ENCODE measurements around the gene DNAJB7.
"Not testable (repeated sequence)": the region's sequence is repeated elsewhere in the genome, so short reads cannot be mapped to it uniquely, and the experiment has no call there.

DNAJB7 gene

DNA sequence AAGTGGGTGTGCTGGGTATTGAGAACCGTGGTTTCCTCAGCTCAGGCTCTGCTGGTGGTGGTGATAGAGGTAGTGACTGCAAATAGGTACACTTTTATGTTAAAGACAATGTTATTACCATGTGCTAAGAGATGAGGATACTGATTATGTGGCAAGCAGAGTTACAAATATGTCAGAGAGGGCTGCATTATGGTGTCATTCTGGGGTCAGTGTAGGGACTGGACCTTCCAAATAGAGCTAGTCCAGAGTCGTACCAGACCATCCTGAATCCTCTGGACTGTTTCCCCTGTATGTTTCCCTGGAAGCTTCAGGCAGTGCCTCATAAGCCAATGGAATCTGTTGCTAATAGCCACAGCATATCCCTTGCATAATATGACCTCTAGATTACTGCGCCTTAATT is at the start of gene DNAJB7:
Gene DNAJB7 (minus strand): TSS at position 101 of the 400 bp plus-strand sequence. CDS start 119 bp downstream, outside the sequence.
- in situ Hi-C loops (cut with HindIII; ENCODE audit: low sequenced_read_pairs): no loop called here

DNA sequence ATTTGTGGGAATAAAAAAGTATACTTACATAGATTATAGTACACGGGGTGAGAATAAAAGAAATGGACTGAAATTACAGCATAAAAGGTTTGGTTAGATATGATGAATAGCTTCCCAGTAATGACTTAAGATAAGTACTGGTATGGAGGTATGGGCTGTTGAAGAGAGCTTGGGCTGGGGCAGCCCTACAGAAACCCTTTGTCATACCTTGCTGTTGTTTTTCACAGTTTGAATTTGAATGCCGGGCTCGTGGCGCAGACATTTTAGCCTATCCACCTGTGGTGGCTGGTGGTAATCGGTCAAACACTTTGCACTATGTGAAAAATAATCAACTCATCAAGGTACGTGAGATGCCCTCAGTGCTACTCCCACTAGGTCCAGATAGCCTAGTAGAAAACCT is 47.0 kb upstream of the DNAJB7 start:
- in situ Hi-C loops (cut with HindIII; ENCODE audit: low sequenced_read_pairs): no loop called here

- in situ Hi-C loops (cut with HindIII; ENCODE audit: low sequenced_read_pairs): no loop called here
Observed at GRCh38 chr22:40904101-40904500, 42.2 kb upstream of the DNAJB7 start.

- in situ Hi-C loops (cut with HindIII; ENCODE audit: low sequenced_read_pairs): no loop called here
Observed at GRCh38 chr22:40898850-40899357, 37.0 kb upstream of the DNAJB7 start.

GRCh38 chr22:40894417-40894816 is 32.5 kb upstream of the DNAJB7 start:
- in situ Hi-C loops (cut with HindIII; ENCODE audit: low sequenced_read_pairs): loop anchor here (5.0 kb wide), 1 partner anchor 37 kb away; the partner anchor contains the start of genes ST13 and XPNPEP3

DNA sequence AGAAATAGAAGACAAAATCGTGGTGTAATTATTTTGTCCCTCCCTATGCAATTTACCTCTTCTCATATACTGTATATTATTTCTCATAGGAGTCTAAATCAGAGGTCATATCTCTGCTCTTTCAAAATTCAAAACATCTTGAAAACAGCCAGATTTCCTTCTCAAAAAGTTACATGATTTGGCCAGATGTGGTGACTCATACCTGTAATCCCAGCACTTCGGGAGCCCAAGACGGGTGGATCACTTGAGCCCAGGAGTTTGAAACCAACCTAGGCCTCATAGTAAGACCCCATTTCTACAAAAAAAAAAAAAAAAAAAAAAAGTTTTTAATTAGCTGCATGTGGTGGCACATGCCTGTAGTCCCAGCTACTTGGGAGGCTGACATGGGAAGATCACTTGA is 29.0 kb upstream of the DNAJB7 start:
- in situ Hi-C loops (cut with HindIII; ENCODE audit: low sequenced_read_pairs): loop anchor here (5.0 kb wide), 1 partner anchor 34 kb away; the partner anchor contains the start of genes ST13 and XPNPEP3

GRCh38 chr22:40889116-40889515 is 27.2 kb upstream of the DNAJB7 start:
- in situ Hi-C loops (cut with HindIII; ENCODE audit: low sequenced_read_pairs): no loop called here

DNA sequence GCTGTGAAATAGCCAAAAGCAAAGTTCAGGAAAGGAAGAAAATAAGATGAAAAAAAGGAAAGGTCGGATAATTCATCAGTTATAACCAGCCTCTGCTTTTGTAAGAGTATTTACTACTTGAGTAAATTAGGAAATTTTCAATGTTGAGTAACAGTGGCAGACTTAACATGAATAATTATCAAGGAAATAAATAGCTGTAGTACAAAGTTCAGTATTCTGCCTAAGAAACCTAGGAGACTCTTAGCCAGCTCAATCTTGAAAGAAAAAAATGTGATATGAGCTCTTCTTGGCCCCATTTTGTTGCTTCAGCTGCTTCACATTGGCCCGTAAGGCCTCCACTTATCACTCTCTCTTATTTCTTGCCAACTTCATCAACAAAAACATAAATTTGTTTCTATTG is 17.0 kb upstream of the DNAJB7 start:
- in situ Hi-C loops (cut with HindIII; ENCODE audit: low sequenced_read_pairs): no loop called here

DNA sequence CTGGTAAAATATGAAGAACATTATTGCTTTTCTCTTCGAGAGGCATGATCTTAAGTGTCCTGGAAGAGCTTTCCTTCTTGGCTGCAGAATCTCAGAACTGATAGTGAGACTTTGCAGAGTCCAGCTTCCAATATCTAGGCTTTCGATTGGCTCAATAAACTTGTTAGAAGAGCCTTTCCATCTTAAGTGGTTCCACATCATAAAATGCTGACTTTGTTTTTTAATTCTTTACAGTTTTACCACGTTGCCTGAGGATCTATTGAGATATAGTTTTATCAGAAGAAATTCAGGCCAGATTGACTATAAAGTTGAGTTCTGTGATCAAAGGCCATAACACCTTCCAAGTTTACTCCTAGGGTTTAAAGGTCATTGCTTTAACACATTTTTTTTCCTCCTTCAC is 15.6 kb upstream of the DNAJB7 start:
- in situ Hi-C loops (cut with HindIII; ENCODE audit: low sequenced_read_pairs): no loop called here

GRCh38 chr22:40876907-40877306 is 15.0 kb upstream of the DNAJB7 start:
- in situ Hi-C loops (cut with HindIII; ENCODE audit: low sequenced_read_pairs): no loop called here

GRCh38 chr22:40875111-40875510 is 13.2 kb upstream of the DNAJB7 start:
- in situ Hi-C loops (cut with HindIII; ENCODE audit: low sequenced_read_pairs): no loop called here

DNA sequence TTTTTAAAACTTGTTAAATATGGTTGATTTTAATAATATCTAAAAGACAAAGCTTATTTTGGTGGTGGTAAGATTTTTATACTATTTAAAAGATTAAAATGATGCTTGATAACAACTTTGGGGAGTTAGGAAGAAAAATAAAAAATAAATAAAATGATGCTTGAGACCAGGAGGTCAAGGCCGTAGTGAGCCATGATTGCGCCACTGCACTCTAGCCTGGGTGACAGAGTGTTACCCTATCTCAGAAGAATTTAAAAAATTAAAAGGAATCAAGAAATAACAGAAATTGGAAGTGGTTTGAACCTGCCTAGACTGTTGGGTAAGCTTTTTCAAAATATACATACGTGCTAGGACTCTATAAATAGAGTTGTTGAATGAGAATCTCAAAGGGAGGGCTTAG is 12.1 kb upstream of the DNAJB7 start:
- in situ Hi-C loops (cut with HindIII; ENCODE audit: low sequenced_read_pairs): no loop called here

DNA sequence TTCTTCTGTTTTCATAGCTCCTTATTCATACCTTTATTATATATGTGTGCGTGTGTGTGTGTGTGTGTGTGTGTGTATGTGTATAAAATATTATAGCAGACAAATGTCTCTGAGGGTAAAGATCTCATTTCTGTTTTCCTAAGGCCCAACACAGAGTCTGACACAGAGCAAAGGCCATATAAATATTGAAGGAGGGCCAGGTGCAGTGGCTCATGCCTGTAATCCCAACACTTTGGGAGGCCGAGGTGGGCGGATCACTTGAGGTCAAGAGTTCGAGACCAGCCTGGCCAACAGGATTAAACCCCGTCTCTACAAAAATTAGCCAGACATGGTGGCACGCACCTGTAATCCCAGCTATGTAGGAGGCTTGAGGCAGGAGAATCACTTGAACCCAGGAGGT is 6.5 kb upstream of the DNAJB7 start:
- in situ Hi-C loops (cut with HindIII; ENCODE audit: low sequenced_read_pairs): not testable (repeated sequence)

- in situ Hi-C loops (cut with HindIII; ENCODE audit: low sequenced_read_pairs): no loop called here
Observed at GRCh38 chr22:40867109-40867508, 5.2 kb upstream of the DNAJB7 start.

- in situ Hi-C loops (cut with HindIII; ENCODE audit: low sequenced_read_pairs): no loop called here
Observed at GRCh38 chr22:40862537-40862936, 624 bp upstream of the DNAJB7 start.

DNA sequence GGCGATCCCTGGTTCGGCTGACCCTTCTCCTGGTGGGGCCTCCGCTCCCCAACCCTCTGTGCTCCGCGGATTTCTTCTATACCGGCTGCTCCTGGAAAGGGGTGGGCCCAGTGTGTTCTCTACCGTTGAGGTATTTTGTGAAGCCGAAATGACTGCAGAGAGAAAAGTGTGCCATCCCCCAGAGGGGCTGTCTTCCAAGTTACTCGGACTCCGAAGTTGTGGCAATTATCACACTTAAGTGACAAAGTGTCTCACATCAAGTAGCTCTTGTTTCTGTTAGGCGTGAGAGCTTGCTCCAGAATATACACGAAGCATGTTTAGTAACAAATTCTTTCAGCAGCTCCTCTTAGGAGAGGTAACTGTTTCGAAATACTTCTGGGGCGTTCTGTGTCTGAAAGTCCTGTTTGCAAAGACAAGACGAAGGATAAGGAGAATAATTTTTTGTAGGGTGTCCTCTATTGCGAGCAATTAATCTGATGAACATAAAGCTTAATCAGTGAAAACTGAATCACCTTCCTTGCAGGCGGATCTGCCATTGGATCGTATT is 4.5 kb downstream of the DNAJB7 start:
- in situ Hi-C loops (cut with HindIII; ENCODE audit: low sequenced_read_pairs): loop anchor here (5.0 kb wide), 1 partner anchor 35 kb away; no protein-coding TSS in a partner anchor

GRCh38 chr22:40856513-40857308 is 5.2 kb downstream of the DNAJB7 start, which contains the start of the genes ST13 and XPNPEP3:
ST13 (minus strand) TSS chr22:40856639; CDS start chr22:40856540, 99 bp downstream.
XPNPEP3 (plus strand) TSS chr22:40857148; CDS start chr22:40857182, 34 bp downstream.
- in situ Hi-C loops (cut with HindIII; ENCODE audit: low sequenced_read_pairs): loop anchor here (5.0 kb wide), 1 partner anchor 36 kb away; no protein-coding TSS in a partner anchor

GRCh38 chr22:40855979-40856512 is 5.9 kb downstream of the DNAJB7 start:
- in situ Hi-C loops (cut with HindIII; ENCODE audit: low sequenced_read_pairs): loop anchor here (5.0 kb wide), 1 partner anchor 36 kb away; no protein-coding TSS in a partner anchor

- in situ Hi-C loops (cut with HindIII; ENCODE audit: low sequenced_read_pairs): loop anchor here (5.0 kb wide), 1 partner anchor 37 kb away; no protein-coding TSS in a partner anchor
Observed at GRCh38 chr22:40855071-40855978, 6.6 kb downstream of the DNAJB7 start.

DNA sequence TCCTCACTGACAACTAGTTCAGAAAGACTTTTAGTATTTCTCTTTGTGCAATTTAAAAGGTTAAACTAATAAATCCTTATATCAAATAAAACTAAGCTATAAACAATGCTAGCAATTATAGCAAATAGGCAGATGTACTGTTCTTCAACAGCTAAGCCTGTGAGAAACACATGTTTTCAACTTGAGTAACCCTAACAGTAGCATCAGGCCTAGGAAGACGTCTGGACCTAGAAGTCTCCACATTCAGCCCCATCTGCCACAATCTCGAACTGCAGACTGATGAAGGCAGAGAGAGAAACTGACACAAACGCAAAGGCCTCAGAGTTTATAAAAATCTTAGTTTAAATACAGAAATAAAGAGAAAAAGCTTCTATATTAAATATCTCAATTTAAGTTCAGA is 8.0 kb downstream of the DNAJB7 start:
- in situ Hi-C loops (cut with HindIII; ENCODE audit: low sequenced_read_pairs): no loop called here
